DMS79 treated with DMSO at 0.1 percent for 48 hours (cell line): ENCODE measurements around the gene ZNF408.

Source experiments
- DNase-seq: peaks from one replicate; lab custom pipeline; 2025; lab: John Stamatoyannopoulos, UW

Gene ZNF408

DNA sequence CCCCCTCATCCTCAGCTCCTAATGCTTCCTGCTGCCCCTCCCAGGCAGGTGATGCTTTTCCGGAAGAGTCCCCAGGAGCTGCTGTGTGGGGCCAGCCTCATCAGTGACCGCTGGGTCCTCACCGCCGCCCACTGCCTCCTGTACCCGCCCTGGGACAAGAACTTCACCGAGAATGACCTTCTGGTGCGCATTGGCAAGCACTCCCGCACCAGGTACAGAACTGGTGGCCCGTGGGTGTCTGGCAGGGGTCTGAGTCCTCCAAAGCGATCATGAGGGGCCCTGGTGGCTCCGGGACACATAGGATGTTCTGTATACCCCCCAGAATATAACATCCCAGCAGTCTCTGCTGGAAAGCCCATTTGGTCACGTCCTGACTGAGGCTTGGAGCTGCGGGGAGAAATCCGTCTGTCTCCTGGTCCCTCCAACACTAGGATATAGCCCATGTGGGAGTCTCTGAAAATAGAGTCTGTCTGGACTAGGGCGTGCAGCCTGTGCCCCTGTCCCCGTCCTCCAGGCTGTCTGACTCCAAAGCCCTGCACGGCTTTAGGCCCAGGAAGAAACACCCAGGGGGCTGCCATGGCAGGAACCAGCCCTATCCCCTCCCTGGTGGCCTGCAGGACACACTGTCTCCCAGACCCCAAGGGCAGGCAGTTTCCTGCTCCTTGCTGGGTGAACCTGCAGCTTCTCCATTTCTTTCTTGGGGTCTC lies 27.3 kb downstream of the ZNF408 start:
- DNase-seq, result no peak

DNA sequence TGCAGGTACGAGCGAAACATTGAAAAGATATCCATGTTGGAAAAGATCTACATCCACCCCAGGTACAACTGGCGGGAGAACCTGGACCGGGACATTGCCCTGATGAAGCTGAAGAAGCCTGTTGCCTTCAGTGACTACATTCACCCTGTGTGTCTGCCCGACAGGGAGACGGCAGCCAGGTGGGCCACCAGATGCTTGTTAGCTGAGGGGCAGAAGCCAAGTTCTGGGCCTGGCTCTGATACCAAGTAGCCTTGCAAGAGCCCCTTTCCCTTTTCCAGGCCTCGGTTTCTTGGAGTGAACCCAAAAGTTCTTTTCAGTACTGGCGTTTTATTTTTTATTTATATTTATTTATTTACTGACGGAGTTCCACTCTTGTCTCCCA lies 27.8 kb downstream of the ZNF408 start:
- no peak for DNase-seq

DNA sequence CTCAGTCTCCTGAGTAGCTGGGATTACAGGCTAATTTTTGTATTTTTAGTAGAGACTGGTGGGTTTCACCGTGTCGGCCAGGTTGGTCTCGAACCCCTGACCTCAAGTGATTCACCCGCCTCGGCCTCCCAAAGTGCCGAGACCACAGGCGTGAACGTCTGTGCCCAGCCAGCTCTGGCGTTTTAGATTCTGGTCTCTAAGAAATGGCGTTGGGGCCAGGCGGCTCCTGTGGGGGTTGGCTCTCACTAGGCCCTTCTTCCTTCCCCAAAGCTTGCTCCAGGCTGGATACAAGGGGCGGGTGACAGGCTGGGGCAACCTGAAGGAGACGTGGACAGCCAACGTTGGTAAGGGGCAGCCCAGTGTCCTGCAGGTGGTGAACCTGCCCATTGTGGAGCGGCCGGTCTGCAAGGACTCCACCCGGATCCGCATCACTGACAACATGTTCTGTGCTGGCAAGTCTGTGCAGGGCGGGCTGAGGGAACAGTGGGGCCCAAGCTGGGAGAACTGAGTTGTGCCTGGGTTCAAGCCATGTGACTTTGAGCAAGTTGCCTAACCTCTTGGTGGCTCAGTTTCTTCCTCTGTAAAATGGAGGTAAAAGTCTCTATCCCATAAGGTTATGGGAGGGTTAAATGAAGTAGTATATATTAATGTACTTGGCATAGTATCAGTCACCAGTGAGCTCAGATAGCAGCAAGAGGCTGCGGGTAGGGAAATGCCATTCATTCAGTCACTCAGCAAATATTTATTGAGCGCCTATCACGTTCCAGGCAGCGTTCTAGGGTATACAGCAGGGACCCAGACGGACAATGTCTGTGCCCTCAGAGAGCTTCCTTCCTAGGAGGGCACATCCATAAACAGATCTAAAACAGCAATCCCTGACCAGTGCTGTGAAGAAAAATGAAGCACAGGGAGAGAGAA lies 28.5 kb downstream of the ZNF408 start:
- no peak for DNase-seq

DNA sequence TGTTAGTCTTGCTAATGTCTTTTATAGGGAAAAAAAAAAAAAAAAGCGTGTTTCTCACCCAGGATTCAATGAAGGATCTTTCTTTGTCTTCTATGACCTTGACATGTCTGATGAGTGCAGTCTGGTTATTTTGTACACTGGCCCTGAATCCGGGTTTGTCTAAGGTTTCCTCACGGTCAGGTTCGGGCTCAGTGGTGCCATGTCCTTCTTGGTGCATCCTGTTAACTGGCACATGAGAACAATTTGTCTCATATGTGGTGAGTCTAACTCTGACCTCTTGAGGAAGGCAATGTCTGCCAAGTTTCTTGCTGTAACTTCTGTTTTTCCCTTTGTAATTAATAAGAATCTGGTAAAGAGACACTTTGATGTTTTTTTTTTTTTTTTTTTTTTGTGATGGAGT lies 30.7 kb downstream of the ZNF408 start:
- no peak for DNase-seq

DNA sequence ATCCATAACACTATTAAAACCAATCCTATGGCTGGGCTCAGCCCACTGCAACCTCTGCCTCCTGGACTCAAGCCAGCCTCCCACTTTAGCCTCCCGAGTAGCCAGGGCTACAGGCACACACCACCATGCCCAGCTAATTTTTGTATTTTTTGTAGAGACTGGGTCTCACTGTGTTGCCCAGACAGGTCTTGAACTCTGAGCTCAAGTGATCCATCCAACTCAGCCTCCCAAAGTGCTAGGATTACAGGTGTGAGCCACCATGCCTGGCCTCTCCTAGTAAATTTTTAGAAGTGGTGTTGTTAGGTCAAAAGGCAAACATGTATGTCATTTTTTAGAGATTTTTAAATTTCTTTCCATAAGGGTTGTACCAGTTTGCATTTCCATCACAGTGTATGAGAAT lies 32.4 kb downstream of the ZNF408 start:
- no peak for DNase-seq

DNA sequence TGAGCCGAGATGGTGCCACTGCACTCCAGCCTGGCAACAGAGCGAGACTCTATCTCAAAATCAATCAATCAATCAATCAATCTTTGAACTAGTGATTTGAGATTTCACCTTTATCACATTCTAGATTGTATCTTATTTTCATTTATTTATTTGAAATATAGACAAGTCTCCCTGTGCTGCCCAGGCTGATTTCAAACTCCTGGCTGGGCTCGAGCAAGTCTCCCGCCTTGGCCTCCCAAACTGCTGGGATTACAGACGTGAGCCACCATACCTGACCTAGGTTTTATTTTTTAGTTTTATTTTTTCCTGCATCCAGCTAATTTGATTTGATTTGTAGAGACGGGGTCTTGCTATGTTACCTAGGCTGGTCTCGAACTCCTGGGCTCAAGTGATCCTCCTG lies 35.3 kb downstream of the ZNF408 start:
- DNase-seq, result no peak

DNA sequence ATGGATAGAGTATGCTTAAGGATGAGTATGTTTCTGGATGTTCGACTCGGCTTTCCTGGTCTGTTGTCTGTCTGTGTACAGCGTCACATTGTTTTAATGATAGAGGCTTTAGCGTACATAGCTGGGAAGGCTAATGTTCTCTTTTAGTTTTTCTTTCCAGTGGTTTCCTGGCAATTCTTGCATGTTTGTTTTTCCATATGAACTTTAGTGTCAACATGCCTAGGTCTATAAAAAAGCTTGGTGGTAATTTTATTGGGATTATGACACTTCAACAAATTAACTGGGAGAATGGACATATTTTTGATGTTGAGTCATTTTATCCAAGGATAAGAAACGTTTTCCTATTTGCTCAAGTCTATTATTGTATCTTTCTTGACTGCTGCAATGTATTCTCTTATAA lies 35.8 kb downstream of the ZNF408 start:
- DNase-seq, result no peak

DNA sequence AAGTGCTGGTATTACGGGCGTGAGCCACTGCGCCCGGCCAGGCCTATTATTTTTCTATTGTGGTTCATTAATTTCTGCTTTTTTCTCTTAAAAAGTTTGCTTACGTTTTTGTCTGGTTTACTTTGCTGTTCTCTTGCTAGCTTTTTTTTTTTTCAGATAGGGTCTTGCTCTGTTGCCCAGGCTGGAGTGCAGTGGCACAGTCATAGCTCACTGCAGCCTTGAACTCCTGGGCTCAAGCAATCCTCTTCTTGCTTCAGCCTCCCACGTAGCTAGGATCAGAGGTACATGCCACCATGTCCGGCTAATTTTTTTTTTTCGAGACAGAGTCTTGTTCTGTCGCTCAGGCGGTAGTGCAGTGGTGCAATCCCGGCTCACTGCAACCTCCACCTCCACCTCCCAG lies 36.9 kb downstream of the ZNF408 start:
- DNase-seq, result no peak

DNA sequence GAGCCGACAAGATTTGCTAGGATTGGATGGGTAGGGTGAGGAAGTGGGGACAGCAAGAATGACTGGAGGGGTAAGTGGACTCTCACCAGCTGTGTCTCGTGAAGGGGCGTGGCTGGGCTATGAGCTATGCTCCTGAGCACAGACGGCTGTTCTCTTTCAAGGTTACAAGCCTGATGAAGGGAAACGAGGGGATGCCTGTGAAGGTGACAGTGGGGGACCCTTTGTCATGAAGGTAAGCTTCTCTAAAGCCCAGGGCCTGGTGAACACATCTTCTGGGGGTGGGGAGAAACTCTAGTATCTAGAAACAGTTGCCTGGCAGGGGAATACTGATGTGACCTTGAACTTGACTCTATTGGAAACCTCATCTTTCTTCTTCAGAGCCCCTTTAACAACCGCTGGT lies 38.1 kb downstream of the ZNF408 start:
- no peak for DNase-seq

DNA sequence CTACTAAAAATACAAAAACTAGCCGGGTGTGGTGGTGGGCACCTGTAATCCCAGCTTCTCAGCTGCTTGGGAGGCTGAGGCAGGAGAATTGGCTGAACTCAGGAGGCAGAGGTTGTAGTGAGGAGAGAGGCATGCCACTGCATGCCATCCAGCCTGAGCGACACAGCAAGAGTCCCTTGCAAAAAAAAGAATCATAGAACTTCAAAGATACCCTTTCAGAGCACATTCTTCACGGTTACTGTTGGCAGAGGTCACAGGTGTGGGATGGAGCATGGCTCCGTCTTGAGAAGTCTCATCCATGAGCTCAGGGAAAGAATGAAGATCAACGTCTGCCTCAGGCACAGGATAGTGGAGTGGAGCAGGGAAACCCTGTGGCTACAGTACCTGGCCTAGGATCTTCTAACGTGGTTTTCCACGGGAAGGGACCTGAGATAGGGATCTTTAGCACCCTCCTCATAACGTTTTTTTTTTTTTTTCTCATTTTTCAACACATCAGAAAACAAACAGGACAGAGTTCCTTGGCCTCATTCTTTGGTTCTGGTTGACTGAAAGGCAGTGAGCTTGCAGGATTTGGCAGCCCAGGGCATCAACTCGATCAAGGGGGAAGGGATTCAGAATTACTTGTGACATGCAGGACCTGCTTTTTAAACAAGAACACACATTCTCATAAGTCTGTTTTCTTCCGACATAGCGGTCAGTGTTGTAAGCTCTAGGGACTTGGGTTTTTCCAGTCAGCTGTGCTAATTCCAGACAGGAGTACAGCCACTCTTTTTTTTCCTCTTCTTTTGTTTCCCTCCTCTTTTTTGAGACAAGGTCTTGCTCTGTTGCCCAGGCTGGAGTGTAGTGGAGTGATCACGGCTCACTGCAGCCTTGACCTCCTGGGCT lies 41.0 kb downstream of the ZNF408 start:
- DNase-seq, result no peak

DNA sequence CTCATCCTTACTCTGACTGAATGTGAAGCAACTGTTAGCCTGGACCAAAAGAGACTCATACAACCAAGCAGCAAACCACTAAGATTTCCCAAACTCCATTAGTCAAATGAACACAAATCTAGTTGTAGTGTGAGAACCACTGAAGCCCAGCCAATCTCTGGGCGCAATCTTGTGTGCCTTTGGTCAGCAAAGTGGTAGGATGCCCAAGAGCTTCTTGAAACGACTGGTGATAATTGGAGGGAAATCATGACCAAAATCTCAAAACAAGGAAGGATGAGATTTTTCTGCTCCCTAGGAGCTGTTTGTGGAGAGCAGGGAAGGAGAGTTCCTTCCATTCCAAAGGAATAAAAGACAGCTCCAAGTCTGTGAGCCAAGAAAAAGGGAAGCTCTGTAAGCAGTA lies 42.2 kb downstream of the ZNF408 start:
- DNase-seq, result no peak

DNA sequence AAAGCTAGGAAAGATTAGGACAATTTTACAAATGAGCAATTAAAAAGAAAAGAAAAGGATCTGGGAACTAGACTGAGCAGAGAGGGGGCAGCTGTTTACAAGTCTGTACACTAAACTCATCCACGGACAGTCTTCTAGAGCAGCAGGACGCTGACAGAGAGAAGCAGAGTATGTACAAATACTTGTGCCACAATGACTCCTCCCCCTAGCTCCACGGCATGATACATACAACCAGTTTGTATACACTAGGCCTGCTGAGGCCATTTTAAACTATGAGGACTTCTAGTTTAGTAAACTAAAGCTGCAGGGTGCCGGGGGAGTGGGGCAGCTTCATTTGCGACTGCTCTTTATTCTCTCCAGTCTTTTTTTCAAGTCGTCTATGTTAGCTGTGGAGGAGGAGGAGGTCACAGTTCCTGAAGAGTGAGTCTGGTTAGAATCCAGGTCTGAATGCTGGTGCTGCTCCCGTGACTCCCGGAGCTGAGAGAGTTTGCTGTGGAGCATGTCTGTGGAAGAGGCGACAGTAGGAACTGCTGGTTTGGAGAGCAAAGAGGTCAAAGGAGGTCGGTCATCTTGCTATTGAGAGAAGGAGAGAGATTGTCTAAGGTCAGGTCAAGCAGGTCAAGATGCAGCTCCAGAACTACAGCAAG lies 43.0 kb downstream of the ZNF408 start:
- DNase-seq, result no peak

DNA sequence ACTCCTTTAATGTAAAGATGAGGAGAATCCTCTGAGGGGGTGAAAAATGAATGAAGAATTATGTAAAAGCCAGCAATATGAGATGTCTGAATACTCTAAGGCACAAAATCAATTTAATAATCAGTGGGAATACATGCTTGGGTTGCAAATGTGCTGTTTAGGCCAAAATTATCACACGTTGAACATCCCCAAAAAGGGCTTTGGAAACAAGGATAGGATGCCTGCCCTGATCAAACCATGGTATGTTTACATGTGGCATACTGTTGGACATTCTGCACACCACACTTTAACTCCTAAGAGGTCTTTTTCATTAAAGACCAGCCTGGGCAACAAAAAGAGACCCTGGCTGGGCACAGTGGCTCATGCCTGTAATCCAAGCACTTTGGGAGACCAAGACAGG lies 44.5 kb downstream of the ZNF408 start:
- no peak for DNase-seq

DNA sequence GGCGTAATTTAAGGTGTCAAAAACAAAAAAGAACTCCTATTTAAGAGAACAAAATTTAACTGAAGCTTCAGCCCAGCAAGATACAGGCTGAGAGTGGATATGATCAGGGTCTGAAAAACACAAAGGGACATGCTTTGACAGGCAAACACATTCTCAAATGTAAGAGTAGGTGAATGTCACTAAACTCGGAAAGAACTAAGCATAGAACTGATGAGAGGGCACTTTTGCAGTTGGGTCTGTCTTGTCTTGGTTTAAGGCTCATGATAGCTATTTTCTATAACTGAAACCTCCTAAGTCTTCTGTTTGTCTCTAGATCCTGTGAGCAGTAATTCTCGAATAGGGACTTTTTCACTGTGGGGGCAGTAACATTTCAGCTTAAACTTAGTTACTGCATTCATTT lies 45.2 kb downstream of the ZNF408 start:
- no peak for DNase-seq

DNA sequence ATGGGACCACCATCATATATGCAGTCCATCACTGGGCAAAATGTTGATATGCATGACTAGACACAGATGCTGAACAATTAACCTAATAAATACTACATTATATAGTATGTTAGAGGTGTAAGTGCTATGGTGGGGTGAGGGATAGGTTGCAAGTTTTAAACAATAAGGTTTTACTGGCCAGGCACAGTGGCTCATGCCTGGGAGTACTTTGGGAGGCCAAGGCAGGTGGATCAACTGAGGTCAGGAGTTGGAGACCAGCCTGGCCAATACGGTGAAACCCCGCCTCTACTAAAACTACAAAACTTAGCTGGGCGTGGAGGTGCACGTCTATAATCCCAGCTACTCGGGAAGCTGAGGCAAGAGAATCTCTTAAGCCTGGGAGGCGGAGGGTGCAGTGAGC lies 46.3 kb downstream of the ZNF408 start:
- DNase-seq, result no peak
